NK-92 (cell line): Measurements from ENCODE around the gene LINC00305.

Source experiments
- DNase-seq: peaks from one replicate; lab custom pipeline; 2025; ENCODE audit not compliant: unreplicated experiment; lab: John Stamatoyannopoulos, UW

LINC00305 gene

DNA sequence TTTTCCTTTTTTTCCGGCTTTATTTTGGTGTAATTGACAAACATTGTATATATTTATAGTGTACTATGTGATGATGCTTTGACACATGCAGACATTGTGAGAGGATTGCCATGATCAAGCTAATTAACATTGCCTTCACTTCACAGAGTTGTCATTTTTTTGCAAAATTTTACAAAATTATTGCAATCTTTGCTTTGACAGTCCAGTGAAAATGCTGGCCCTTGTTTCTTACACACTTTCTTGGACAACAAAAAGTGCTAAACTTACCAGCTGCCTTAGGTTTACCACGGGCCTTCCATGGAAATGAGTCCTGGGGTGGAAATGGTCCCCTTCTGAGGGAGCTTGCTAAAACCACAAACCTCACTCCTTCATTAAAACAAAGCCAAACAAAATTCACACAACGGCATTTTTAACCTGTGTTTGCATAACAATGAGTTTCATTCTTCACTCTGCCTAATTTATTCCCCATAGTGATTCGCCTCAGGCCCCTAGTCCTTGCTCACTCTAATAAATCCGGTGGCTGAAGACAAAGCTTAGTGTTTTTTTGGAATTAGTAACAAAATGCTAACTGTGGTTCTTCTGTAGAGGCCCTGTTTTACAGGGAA, 32.2 kb downstream of the LINC00305 start:
- no peak for DNase-seq

DNA sequence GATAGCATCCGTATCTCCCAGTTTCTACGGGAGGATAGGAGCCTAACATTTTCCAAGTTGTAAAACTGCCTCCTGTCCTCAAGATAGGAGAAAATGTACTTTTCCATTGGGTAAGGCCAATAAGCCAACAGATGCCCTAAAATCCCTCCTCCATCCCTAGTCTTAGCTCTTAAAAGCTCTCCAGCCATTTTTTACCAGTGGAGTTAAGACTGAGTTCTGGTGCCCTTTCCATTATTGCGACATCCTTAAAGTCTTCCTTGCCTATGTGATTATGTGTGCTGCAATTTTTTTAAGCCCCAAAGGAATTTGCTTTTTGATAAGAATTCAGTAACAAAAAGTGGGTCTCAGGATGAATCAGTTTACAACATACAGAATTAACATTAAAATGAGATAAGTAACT, 33.0 kb downstream of the LINC00305 start:
- no peak for DNase-seq

DNA sequence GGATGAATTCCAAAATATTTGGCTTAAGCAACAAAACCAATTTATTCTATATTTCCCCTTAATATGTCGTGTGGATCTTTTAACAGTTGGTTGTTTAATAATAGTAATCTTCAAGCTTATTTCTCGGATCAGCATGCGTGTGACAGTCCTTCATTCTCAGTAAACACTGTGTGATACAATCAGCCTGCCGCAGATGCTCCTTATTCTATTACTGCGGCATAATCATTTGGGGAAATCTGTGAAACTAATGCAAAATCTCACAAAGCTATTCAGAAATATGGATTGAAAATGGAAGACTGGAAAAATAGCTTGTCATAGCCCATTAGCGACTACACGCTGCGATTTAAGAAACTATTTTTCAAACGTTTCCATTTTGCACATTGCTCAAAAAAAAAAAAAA, 36.9 kb downstream of the LINC00305 start:
- no peak for DNase-seq

DNA sequence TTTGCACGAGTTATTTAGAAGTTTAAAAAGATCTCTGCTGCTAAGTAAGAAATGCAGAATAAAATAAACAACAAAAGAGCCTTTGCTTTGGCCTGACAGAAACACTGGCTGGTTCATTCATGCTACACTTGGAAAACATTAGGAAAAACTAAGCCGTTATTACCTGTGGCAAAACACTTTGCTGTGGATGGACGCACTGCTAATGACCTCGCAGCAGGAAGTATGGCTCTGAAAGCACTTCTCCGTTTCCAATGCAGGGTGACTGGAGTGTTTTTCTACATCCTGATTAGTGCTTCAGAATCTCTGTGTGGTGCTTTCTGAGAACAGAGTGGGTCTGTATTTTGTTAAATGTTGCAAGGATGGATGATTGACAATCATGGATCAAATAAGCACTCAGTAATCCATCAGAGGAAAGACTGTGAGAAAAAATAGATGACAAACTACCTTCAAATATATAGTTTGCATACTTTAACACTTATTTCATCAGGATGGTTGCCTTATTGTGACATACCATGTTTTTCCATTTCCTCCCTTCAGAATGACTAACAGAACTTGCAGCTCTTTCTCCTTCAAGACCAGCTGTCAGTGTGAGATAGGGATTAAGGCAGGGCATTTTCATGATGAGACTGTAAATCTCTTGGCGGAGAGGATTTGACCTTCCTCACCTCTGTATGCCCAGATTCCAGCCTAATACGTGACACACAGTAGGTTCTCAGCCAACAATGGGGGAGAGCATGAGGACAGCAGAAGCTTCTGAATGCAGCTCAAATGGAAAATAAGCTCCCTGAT, 38.0 kb downstream of the LINC00305 start:
- no peak for DNase-seq

DNA sequence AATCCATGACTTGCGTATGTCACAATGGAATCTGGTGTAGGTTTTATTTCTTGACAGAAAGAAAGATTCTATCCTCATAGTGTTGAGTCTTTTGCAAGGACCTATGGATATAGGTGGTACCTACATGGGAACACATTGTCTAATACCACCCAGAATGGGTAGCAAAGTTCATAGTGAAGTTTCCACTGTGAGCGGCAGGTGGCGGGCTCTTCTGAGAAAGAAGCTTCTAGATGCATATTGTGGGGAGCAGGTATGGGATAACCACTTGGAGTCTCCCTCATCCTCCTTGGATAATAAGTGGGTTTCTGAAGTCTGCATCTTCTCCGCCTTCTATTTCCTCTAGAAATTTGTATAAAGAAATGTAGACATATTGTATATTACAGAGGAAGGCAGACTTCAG, 44.9 kb downstream of the LINC00305 start:
- DNase-seq: no peak

DNA sequence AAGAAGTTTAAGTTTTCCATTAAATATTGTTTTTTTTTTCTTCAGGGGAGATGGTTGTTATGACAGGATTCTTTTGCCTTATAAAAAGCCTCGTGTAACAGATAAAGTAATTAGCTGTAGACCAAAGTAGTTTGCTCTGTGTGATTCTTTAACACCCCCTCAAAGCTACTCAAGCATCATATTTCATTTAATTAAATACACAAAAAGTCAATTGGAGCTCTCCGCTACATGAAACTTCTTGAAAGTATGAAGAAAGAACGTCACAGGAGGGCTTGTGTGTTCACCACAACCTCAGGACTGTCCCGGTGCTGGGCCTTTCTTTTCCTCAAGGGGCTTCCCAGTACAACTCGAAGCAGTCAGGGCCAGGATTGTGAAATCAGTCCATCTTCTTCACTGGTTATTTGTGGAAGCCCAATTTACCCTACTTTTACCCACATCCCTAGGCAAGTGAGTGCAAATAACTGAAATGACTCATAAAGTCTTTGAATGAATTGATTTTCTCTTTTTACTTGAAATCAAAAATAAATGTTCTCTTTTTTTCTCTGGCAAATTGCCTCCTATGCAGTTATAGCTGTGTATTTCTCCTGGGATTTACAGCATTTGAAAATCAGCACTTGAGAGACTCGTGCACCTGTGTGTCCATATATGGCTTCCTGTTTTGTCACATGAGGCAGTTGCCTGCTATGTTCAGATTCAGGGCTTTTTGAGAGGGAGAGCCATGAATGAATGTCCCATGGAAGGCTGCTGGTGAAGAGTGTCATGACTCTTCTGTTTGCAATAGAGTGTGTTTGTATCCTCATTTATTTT, 48.6 kb downstream of the LINC00305 start:
- no peak for DNase-seq

DNA sequence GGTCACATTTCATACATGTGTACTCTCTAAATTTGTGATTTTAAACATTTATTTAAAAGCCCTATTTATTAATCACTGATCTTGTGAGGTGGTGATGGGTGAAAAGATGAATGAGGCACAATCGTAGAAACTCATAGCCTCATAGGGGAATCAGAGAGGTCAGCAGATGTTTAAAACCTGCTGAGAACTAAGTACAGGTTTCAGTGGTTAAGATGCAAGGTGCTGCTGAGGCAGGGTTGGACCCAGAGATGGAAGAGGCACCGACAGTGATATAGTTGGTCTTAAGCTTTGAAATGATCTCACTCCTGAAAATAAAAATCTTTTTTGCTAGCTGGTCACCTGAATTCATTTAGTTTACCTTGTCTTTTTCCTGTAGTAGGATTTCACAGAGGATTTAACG, 49.6 kb downstream of the LINC00305 start:
- DNase-seq: no peak

DNA sequence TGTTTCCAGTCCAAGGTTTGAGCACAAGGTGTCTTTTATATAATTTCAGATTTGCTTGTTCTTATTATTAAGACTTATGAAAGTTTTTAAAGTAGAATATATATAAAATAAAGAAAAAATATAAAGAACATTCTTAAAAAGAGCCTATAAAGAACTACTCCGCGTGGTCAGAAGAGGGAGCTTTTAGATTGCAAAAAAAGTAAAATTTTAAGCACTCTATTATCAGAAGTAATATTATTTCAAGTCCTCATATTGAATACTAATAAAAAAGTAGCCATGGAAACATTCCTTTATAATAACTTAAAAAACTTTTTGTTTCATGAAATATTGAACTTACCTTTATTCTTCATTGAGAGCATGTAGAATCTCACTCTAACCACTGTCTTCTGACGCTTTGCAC, 51.4 kb downstream of the LINC00305 start:
- DNase-seq: no peak

DNA sequence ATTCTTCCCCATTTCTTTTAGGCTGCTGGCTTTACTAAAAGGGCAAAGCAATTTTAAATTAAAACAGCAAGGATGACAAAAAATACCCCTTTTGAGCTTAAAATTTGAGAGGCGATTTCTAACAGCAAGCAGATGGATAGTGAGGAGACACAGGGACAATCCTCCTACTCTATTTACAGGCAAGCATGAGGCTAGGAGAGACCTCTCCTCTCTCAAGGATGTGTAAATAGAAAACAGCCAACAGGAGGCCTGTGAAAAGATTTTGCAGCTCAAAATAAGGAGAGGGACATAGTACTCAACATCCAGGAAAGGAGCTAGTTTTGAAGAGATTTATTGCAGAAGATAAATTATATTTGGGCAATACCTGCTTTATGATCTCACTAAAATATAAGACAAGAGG, 53.8 kb downstream of the LINC00305 start:
- DNase-seq: no peak

DNA sequence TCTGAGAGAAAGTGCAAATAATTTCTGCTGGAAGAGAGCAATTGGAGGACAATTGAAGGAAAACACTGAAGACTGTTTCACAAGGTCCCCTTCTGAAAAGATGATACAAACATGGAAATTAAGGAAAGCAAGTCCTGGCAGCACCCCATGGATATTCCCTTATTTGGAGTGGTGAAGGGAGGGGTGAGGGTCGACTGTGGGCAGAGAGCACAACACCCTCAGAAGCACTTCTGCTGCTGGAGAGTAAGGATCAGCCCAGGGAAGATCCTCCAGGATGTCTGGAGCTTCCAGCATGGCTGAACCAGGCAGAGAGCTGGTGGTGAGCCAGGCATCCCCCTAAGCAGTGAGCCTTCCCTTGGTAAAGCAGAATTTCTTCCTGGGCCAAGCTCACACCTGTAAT, 54.7 kb downstream of the LINC00305 start:
- no peak for DNase-seq

DNA sequence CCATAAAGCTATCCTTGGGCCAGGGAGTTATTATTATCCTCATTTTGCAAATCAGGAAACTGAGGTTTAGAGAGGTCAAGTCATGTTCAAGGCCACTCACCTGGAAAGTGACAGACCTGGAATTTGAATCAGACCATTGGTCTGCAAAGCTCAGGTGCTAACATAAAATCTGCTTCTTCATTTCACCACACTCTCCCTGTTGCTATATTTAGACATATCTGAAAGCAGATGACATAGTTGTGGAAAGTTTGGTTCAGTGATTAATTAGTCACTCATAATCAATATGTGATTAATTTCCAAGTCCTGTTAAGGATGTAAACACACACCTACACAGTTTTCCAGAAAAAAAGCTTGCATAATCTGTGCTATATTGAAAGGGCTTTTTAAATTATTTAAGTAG, 57.4 kb downstream of the LINC00305 start:
- DNase-seq: no peak

DNA sequence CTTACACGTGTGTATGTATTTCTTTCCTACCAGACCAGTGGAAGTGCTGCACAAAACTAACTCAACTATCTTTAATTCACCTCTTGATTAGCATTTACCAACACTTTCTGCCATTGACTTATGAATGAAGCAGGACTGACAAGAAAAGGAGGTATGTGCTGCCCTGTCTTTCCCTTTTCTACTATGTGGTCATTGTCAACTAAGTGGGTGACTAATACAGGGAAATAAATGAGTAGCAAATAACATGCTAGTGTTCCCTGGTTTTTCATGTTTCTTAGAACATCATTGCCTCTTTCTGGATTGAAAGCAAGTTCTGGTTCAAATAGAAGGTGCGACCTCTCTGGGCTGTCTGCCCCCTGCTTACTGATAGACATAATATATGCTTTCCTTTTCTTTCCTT, 58.0 kb downstream of the LINC00305 start:
- no peak for DNase-seq

DNA sequence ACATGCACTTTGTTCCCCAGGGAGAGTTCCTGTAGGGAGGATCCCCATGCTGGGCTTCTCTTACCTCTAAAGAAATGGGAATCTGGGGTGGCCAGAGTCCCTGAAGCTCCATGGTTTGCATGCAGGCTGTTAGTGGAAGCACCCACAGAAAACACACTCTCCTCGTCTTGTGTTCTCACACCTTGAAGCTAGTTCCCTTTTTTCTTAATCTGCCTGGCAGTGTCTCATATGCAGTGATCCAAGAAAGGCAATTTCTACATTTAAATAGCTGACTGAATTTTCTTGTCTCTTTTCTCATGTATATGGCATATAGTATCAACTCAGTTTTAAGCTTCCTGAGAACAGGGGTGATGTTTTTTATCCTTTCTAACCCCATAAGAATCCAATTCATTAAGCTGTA, 65.0 kb downstream of the LINC00305 start:
- DNase-seq: no peak

DNA sequence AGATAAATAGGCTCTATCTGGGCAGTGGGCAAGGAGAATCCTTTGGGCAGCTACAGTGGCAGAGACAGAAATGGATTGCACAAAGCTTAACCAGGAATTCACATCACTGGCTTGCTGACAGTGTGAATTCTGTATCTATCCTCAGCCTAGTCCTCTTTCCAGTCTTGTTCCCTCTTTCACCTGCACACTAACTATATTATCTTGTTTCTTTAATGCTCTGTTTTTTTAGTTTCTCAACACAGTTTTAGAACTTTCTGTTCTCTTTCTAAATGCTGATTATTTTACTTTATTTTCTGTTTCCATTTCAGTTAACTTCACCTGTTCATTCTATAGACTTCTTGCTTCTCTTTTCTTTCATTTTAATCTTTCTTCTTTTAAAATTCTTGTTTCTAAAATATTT, 66.4 kb downstream of the LINC00305 start:
- DNase-seq: no peak

DNA sequence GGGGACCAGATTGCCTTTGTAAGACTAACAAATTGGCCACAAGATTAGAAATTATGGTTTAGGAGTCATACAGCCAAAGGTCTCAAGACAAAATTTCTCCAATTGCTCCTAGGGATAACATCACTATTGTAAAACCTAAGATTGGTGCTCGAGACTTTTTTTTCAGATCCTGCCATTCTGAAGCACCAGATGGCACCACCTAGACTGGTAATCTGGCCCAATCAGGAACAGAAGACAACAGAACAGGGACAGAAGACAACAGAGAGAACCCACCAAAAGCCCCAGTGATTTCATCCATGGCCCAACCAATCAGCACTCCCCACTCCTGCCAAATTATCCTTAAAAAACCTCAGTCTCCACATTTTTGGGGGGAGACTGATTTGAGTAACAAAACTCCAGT, 66.8 kb downstream of the LINC00305 start:
- no peak for DNase-seq

DNA sequence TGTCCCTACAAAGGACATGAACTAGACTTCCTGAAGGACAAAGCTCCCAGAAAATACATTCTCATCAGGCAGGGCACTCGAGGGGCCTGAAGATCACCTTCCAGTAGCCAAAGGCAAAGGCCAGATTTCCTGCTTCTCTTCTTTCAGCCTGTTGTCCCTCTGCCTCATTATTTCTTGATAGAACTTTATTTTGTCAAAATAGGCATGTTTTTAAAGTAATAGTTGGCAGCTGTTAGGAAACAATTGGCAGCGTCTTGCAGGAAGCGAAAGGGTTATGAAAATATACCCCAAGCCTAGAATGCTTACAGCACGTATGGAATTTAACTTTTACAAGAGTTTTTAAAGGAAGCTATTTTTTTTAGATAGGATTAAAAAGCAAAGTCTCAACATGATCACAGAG, 74.9 kb downstream of the LINC00305 start:
- no peak for DNase-seq

DNA sequence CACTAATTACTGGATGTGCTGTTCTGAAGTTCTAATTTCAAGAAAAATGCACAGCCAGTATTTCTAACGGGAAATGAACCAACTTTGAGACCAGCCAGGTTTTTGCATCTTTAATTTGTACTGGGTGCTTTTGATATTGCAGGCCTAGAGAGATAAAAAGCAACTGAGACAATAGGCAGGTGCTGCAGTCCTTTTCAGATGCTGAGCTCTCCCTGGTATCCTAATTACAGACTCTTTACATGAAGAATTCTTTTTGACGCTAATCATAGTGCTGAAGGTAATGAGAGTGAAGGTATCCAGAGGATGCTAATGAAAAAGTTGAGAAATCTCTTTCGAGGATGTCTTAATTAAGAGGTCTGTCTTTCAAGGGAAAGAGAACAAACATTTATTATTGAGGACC, 93.9 kb downstream of the LINC00305 start:
- no peak for DNase-seq

DNA sequence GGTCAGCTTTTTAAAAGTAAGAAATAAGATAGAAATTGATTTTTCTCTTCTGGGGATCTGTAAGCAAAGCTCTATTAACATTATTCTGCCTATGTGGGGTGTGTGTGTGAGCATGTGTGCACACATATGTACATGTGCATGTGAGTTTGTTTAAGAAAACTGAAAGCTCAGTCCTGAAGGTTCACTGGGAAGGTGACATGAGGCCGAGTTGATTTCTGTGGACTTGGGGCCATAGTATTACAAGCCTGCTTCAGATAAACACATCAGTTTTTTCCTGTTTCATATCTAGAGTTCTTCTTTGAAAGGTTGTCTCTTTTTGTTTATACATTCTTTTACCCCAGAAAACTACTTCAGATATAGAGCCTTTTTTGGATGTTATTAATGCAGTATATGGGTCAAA, 95.6 kb downstream of the LINC00305 start:
- DNase-seq: no peak

DNA sequence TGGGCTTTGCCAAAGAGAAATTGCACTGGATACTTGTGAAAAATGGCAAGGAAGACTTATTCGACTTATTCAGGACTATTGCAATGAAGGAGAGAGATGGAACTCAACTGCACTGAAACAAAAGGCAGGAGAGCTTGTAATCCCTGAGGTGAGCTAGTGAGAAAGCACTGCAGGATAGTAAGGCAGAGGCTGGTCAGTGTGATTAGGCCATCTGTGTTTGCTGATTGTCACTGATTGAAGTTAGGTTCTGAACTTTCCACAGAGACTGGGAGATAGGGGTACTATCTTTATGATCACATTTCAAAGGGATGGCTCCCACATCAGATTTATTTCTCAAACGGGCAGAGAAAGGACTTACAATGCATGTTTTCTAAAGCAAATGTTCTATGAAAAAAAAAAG, 96.1 kb downstream of the LINC00305 start:
- no peak for DNase-seq

DNA sequence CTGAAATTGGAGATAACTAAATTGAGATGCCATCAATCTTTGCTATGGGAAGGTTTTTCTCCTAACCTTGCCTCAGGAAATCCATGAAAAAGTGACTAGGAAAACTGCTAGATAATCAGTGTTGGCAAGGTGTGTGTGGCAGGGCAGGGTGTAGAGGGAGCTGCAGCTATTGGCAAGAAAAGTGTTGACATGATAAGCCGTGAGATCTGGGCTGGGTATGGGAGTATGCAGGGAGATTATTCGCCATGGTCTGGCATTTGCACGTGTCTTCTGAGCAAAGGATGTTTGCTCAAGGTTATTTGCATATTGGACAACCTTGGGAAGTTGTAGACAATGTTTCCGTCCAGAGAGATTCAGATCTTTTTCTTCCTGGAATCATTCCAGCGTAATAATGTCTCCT, 104.3 kb downstream of the LINC00305 start:
- DNase-seq: no peak

DNA sequence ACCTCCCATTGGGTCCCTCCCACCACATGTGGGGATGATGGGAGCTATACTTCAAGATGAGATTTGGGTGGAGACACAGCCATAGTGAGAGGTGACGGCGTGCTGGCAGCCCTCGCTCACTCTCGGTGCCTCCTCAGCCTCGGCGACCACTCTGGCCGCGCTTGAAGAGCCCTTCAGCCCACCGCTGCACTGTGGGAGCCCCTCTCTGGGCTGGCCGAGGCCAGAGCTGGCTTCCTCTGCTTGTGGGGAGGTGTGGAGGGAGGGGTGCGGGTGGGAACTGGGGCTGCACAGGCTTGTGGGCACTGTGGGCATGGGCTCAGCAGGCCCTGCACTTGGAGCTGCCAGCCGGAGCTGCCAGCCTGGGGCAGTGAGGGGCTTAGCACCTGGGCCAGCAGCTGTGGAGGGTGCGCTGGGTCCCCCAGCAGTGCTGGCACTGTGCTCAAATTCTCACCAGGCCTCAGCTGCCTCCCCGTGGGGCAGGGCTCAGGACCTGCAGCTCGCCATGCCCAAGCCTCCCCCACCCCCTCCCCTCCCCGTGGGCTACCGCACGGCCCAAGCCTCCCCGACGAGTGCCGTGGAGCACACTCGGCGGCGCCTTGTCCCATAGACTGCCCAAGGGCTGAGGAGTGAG, 106.0 kb downstream of the LINC00305 start:
- DNase-seq: no peak
